A549 treated with CORT108297 at 1 μM for 4 hours (cell line): ENCODE measurements around the gene CCDC120. TPM values are rescaled to one million over a fixed set of nuclear protein-coding genes. Genes with fewer than 3 reads are reported as not detected.

ENCODE experiments used
- total RNA-seq: library from RNA; stranded (reverse); fragments of 200-300 nt; extraction: Qiagen RNA extraction; gene quantifications from 5 replicates; pipeline ENCODE4 v1.2.3, GENCODE V29; 2022

Gene CCDC120
- total RNA-seq: 2.4 to 4.2 TPM (median 3.7 TPM) in 5 replicates

DNA sequence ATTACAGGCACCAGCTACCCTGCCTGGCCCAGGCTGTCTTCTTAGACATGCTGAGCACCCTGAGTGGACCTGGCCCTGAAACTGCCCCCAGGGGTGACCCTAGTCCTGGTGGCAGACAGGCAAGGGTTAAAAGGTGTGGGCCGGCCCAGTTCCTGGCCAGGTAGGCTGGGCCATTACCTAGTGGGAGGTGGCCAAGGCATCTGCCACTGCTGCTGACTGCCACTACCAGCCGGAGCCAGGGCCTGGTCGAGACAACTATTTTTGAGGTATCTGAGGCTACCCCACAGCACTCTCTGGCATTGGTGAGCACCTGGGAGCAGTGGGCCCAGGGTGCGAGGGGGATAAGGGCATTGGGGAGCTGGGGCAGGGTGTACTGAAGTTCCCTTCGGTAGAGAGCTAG, at the start of gene CCDC120:
Gene CCDC120 (plus strand): TSS at position 206 of the 400 bp plus-strand sequence. CDS start 3,043 bp downstream, outside the sequence.

GRCh38 chrX:49043220-49043986, 15.4 kb upstream of the CCDC120 start, which contains the start of gene TFE3:
TSS of gene TFE3 (minus strand) at chrX:49043357. CDS start at chrX:49043226, 131 bp downstream.

DNA sequence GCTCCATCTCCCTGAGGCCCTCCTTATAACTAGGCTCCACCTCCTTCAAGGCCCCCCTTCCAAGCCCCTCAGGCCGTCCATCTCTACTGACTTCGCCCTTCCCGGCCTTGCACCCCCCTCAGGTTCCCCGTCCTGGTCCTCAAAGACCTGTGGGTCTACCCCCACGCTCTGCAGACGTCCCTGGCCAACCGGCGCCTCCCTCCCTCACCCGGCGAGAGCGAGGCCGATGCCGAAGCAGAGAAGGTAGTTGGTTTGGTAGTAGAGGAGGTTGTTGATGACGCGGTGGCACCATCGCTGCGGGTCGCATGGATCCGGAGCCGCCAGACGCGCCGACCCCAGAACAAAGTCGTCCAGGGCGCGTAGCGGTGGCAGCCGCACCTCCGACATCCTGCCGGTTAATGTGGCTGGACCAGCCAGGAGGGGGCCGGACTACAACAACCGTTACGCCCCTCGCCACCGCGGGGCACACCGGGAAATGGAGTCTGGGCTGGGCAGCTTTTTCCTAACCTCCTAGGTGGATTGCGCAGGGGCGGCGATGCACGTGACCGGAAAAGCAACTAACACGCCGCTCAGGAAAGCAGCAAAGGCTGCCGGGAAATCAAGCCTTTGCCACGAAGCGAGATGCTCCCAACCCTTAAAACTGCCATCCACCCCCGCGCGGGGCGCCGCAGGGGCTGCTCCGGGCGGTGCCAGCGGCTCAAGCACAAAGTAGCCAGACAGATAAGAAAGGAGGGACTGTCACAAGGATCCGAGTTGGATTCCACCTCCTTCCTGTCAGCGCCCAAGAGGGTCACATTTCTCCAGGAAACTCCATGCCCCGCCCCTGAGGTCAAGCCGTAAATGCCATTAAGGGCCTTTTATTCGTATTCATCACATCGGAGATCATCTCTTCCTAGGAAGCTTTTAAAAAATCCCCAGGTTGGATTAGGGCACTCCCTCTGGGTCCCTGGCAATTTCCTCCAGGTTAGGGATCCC, 15.1 kb downstream of the CCDC120 start, which contains the start of gene PRAF2:
Gene PRAF2 (minus strand): TSS at position 402 of the 975 bp plus-strand sequence. CDS start 15 bp downstream, at position 387.

GRCh38 chrX:49079489-49080428, 21.0 kb downstream of the CCDC120 start, which contains the start of gene WDR45:
TSS of gene WDR45 (minus strand) at chrX:49079887. CDS start at chrX:49078095, 1,792 bp downstream.

Other genes starting within 250 kb of the CCDC120 start
- gene ERAS, start 232.5 kb upstream of the CCDC120 start, total RNA-seq: 0.09 to 0.18 TPM (median 0.12 TPM) in 4 of 5 replicates, not detected in the other
- gene PCSK1N, start 223.4 kb upstream of the CCDC120 start, total RNA-seq: 17.4 to 54.0 TPM (median 47.3 TPM) in 5 replicates
- gene TIMM17B, start 161.2 kb upstream of the CCDC120 start, total RNA-seq: 92.5 to 116 TPM (median 108 TPM) in 5 replicates
- gene PQBP1, start 161.1 kb upstream of the CCDC120 start, total RNA-seq: 91.3 to 118 TPM (median 100.0 TPM) in 5 replicates
- 53.3 to 73.9 TPM (median 72.1 TPM) in 5 replicates for gene SLC35A2, start 147.4 kb upstream of the CCDC120 start, total RNA-seq
- 10.0 to 10.8 TPM (median 10.1 TPM) in 5 replicates for gene PIM2, start 140.0 kb upstream of the CCDC120 start, total RNA-seq
- gene OTUD5, start 101.4 kb upstream of the CCDC120 start, total RNA-seq: 60.0 to 65.8 TPM (median 64.1 TPM) in 5 replicates
- 0.98 to 1.4 TPM (median 1.3 TPM) in 5 replicates for gene KCND1, start 87.2 kb upstream of the CCDC120 start, total RNA-seq
- gene GRIPAP1, start 56.7 kb upstream of the CCDC120 start, total RNA-seq: 18.1 to 23.3 TPM (median 21.3 TPM) in 5 replicates
- 46.9 to 59.1 TPM (median 58.1 TPM) in 5 replicates for gene TFE3, start 15.6 kb upstream of the CCDC120 start, total RNA-seq
- 38.2 to 45.7 TPM (median 43.2 TPM) in 5 replicates for gene PRAF2, start 15.0 kb downstream of the CCDC120 start, total RNA-seq
- 46.8 to 62.3 TPM (median 60.5 TPM) in 5 replicates for gene WDR45, start 20.9 kb downstream of the CCDC120 start, total RNA-seq
- gene GPKOW, start 64.7 kb downstream of the CCDC120 start, total RNA-seq: 22.4 to 27.3 TPM (median 25.1 TPM) in 5 replicates
- gene MAGIX, start 103.8 kb downstream of the CCDC120 start, total RNA-seq: 1.7 to 4.5 TPM (median 3.3 TPM) in 5 replicates
- 328 to 441 TPM (median 436 TPM) in 5 replicates for gene PLP2, start 112.9 kb downstream of the CCDC120 start, total RNA-seq
- 15.1 to 22.0 TPM (median 20.1 TPM) in 5 replicates for gene PRICKLE3, start 127.4 kb downstream of the CCDC120 start, total RNA-seq
- gene SYP, start 141.2 kb downstream of the CCDC120 start, total RNA-seq: 2.6 to 3.5 TPM (median 2.7 TPM) in 5 replicates
- not detected in 5 replicates for gene CACNA1F, start 174.3 kb downstream of the CCDC120 start, total RNA-seq
- 12.7 to 16.3 TPM (median 15.9 TPM) in 5 replicates for gene CCDC22, start 176.5 kb downstream of the CCDC120 start, total RNA-seq
- gene FOXP3, start 205.7 kb downstream of the CCDC120 start, total RNA-seq: 0.06 to 0.18 TPM (median 0.11 TPM) in 5 replicates
- gene PPP1R3F, start 210.8 kb downstream of the CCDC120 start, total RNA-seq: 2.4 to 3.9 TPM (median 3.0 TPM) in 5 replicates
- not detected in 5 replicates for gene GAGE10, start 244.6 kb downstream of the CCDC120 start, total RNA-seq